T-helper 1 cell (primary cell): Measurements from ENCODE around the gene GAS6.
"Not testable (repeated sequence)": the region's sequence is repeated elsewhere in the genome, so short reads cannot be mapped to it uniquely, and the experiment has no call there.

ENCODE experiments used
- DNase-seq, 5 donors: peaks; one replicate each; pipeline ENCODE4 v3.0.0-alpha.2; 2012 to 2020
- total RNA-seq, 4 donors: gene quantifications; one replicate each; lab custom pipeline; 2026; lab: John Stamatoyannopoulos, UW

Gene GAS6
- 2.7 to 5.6 (median 3.6) reads per million in 4 donors for total RNA-seq

DNA sequence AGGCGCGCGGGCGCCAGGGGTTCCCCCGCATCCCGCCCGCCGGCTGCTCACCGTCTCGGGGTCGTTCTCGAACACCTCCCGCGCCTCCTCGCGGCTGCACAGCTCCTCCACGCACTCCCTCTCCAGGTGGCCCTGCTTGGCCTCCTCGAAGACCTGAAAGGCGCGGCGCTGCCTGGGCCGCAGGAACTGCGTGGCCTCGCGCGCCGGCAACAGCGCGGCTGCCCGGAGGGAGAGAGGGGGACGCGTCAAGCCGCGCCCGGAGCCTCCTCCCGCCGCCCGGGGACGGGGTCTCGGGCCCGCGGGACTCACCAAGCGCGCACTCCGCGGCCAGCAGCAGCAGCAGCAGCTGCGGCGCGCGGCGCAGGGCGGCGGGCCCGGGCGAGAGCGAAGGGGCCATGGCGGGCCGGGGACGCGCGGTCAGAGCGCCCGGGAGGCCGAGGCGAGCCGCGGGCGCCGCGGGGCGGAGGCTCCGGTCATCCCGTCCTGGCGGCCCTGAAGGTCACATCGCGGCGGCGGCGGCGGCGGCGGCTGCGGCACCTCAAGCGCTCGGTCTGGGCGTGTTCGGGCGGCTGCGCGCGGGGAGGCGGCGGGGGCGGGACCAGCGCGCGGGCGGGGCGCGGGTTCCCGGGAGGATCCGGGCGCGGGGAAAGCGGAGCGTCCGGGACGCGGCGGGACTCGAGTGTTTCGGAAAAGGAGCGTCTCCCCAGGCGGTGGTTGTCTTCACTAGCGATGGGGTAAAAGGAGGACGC is at the start of gene GAS6:
TSS of gene GAS6 (minus strand) at position 553 of the 749 bp plus-strand sequence. CDS start at position 397, 156 bp downstream.
- DNase-seq, result no peak

DNA sequence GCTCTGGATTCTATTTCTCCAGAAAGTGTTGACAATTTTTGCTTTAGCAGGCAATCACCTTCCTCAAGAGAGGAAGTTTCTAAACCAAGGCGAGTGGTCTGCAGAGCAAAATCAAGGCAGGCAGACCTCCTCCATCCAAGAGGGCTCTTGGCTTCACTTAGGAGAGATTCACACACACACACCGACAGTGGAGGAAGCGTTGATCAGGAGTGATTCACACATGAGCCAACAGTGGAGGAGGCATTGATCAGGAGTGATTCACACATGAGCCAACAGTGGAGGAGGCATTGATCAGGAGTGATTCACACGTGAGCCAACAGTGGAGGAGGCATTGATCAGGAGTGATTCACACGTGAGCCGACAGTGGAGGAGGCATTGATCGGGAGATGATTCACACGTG is 49.5 kb upstream of the GAS6 start:
- DNase-seq, result not testable (repeated sequence)

- DNase-seq, result no peak
These were observed 48.7 kb upstream of the GAS6 start for GRCh38 chr13:113912596-113912995.

- DNase-seq, result no peak
These were observed 44.0 kb upstream of the GAS6 start for GRCh38 chr13:113907635-113908617.

DNA sequence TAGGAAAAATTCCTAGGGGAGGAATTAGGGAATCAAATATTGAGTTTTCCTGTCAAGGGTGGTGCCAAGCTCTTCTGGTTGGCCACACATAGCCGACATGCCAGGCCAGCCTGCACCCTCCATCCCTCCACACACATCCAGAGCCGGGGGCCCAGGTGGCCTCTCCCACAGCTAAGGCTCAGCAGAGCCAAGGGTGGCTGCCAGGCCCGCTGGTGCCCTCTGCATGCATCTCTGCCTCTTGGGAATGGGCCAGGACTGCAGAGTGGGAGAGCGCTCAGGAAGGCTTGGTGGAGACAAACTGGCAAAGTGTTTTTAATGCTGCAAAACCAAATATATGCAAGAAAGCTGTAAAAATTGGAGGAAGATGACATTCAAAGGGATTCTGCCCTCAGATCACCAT is 42.7 kb upstream of the GAS6 start:
- no peak for DNase-seq

DNA sequence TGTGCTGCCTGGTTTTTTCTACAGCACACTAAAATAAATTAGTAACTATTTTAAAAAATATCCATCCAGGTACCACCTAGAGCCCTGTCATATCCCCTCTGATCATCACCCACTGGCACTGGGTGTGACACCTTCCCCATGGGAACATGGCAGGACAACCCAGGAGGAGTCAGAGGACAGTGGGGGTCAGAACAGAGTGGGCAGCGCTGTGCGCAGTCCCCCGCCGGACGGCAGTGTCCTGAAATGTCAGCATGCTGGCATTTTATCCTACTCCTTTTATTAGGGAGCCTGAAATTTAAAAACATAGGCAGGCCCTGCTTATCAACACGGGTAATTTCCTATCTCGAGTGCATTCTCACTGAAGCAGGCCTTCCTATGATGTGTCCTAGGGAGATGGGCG is 42.1 kb upstream of the GAS6 start:
- DNase-seq, result no peak

DNA sequence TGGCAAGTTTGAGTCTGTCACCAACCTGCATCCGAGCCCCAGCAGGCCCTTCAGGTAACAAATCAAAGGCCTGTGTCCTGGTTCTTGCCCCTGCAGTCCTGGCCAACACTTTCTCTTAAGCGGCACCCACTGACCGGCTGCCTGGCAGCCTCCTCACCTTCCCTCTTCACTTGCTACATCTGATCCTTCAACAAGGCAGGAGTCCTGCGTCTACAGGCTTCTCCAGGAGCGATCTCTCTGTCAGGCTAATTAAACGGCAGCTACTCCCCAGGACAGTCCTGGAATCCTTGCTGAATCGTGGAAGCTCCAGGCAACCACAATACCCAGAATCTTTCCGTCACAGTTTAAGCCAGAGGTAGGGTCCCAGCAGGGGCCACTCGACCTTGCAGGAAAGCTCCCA is 41.1 kb upstream of the GAS6 start:
- no peak for DNase-seq

DNA sequence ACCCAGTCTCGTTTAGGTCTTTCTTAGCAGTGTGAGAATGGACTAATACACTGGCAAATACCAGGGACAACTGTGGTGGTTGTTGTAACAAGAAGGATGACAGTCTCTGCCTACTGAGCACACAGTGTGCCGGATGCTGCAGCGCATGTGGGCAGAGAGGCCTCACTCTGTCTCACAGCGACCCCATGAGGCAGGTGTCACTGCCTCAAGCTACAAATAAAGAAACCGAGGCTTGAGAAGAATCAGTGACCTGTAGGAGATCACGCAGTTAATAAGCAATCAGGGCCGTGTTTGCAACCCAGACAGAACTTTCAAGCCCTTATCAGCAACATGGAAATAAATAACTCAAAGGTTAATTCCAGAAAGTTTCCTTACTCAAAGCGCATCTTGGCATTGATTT is 40.5 kb upstream of the GAS6 start:
- DNase-seq, result peak in 2 of 5 donors; percentile 10 to 22

DNA sequence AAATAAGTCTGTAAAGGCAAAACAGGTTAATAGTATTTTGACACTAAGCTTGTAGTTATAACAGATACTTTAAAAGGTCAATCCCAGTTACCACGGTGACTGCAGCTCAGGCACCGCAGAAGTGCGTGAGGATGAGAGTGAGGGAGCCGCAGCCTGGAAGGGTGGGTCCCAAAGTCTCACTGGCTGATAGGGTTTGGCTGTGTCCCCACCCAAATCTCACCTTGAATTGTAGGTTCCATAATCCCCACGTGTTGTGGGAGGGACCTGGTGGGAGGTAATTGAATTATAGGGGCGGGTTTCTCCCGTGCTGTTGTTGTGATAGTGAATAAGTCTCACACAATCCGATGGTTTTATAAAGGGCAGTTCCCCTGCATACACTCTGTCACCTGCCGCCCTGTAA is 40.0 kb upstream of the GAS6 start:
- DNase-seq, result no peak

GRCh38 chr13:113902986-113903775 is 39.3 kb upstream of the GAS6 start:
- DNase-seq, result no peak

DNA sequence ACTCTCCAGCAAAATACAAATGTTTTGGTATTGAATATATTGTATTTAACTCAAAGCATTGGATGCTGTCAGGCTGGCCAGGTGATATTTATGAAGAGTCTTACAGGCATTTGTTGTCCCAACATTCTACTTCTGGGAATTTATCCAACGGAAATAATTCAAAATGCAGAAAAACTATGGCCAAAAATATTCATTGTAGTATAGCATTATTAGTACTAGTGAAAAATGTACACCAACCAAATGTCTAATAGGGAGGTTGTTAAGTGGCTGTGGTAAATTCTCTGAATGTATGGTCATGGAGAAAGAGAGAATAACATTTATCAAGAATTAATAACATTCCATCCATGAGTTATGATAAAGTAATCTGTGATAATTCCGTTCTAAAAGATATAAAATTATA is 38.6 kb upstream of the GAS6 start:
- no peak for DNase-seq

GRCh38 chr13:113901642-113902041 is 37.8 kb upstream of the GAS6 start:
- no peak for DNase-seq

- no peak for DNase-seq
These were observed 37.4 kb upstream of the GAS6 start for GRCh38 chr13:113901231-113901630.

DNA sequence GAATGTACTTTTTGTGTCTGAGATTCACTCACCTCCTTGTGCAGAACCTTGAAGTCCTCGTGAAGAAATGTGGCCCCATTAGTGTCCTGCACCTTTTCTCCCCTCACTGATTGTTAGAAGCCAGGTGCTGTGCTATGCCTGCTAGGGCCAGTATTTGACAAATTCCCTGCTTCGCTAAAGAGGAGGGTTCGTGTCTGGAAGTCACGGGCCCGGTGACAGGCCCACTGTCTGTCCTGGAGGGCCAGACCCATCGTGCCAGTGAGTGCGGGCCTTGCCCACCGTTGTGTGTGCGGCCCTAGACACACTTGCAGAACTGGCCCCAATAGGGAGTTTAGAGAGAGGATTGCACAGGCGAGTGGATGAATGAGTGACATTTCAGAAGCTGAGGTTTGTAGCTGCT is 36.8 kb upstream of the GAS6 start:
- no peak for DNase-seq

DNA sequence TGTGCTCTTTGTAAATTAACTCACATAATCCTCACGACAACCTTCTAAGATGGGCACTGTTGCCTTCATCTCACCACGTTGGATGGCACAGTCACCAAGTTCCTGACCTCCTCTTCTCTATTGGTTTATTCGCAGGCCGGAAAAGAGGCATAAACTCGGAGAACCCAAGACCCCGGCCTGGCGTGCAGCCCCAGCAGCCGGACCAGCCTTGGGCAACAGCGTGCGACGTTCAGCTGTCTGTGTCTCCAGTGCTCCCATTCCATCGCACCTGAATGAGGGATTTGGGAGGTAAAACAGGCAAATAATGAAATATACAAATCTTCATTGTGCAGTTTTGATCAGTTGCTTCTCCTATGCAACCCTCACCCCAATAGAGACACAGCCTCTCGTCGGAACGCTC is 34.5 kb upstream of the GAS6 start:
- DNase-seq, result no peak

GRCh38 chr13:113897966-113898365 is 34.1 kb upstream of the GAS6 start:
- no peak for DNase-seq

- DNase-seq, result no peak
These were observed 33.3 kb upstream of the GAS6 start for GRCh38 chr13:113897161-113897560.

DNA sequence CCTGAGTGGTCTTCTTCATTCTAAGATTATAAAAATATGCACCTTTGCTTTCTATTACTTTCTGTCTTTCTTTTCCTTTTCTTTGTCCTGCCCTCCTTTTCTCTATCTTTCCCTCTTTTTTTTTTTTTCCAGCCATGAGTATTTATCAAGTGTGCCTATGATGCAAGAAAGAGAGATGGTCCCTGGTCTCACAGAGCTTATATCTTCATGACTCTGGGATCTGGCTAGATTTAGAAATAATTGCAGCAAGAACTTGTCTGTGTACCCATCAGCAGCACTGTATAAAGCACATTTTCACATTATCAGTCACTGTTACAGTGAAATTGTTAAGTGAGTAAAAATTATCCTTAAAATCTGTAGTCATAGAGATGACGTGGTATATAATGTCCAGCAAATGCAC is 31.6 kb upstream of the GAS6 start:
- DNase-seq, result no peak

DNA sequence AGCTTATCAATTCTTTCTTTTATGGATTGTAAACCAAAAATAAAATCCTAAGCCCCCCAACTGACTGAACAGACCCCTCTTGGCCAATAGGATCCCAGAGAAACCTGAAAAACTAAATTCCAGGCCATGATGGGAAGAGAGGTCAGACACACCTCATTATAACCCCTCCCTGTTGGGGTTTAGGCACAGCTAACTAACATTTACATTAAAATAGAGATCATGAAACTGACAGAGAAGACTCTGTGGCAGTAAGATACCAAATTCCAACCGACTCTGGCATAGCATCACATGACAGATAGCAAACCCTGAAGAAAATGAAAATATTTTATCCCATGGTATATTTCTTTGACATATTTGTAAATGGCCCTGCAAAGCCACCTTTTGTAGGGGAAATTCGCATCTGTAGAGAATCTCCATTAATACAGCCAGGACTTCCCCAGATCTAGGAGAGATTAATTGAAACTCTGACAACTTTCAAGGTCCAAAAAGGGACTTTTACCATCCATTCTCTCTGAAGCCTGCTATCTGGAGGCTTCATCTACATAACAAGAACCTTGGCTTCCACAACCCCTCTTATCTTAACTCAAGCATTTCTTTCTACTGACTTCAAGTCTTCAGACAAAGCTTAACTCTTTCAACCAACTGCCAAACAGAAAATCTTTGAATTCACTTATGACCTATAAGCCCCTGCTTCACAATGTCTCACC is 27.1 kb upstream of the GAS6 start:
- DNase-seq, result no peak

- no peak for DNase-seq
These were observed 25.6 kb upstream of the GAS6 start for GRCh38 chr13:113889467-113889866.

DNA sequence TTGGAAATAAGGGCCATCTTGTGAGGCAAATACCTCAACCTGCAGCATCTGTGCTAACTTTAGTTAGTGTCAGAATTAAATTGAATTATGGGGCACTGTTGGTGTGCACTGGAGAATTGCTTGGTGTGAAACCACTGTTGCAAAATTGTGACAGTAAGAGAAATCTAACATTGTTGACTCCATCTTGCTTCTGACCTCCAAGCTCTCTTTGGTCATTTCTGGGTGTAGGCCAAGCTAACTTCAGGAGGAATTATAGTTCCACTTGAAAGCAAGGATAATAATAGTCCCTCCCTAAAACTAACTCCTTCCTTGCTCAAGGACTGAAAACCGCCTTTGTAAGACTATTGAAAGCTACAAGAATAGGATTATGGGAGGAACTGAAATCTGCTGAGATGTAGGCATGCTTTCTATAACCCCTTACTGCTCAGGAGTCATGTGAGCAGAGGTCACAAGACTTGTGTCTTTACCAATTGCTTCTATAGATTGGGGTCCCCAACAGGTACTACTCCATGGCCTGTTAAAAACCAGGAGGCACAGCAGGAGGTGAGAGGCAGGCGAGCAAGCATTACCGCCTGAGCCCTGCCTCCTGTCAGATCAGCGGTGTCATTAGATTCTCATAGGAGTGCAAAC is 24.9 kb upstream of the GAS6 start:
- DNase-seq, result no peak

- DNase-seq, result no peak
These were observed 23.9 kb upstream of the GAS6 start for GRCh38 chr13:113887700-113888201.
